MM.1S (cell line): ENCODE data around the gene CCKAR.

ENCODE experiments used
- DNase-seq: peaks from one replicate; pipeline ENCODE4 v3.0.0-alpha.2; 2015
- H2AFZ ChIP-seq: fragments of 300-600 bp; sonication (generic); 2 replicates; pipeline ENCODE4 v1.6.0; 2016; ENCODE audit warnings: antibody characterized with exemption, low read length
- H3F3A ChIP-seq: fragments of 300-600 bp; sonication (generic); 2 replicates; pipeline ENCODE4 v1.6.1; 2016; ENCODE audit warnings: mild to moderate bottlenecking, antibody characterized with exemption, low read length, moderate library complexity, mixed read lengths; ENCODE audit not compliant: insufficient read depth
- H3K27ac ChIP-seq: fragments of 300-600 bp; sonication (generic); 2 replicates; pipeline ENCODE4 v1.5.1; 2016; ENCODE audit warnings: mild to moderate bottlenecking, low read length
- H3K27me3 ChIP-seq: fragments of 300-600 bp; sonication (generic); replicated peaks from 2 replicates; pipeline ENCODE4 v1.6.0; 2016; ENCODE audit warnings: low read length; ENCODE audit not compliant: insufficient read depth
- H3K36me3 ChIP-seq: fragments of 300-600 bp; sonication (generic); replicated peaks from 2 replicates; pipeline ENCODE4 v1.6.1; 2016; ENCODE audit warnings: mild to moderate bottlenecking, low read length, mixed read lengths; ENCODE audit not compliant: insufficient read depth
- H3K4me1 ChIP-seq: fragments of 300-600 bp; sonication (generic); 2 replicates; pipeline ENCODE4 v1.6.1; 2016; ENCODE audit warnings: low read length, mixed read lengths
- H3K4me2 ChIP-seq: fragments of 300-600 bp; sonication (generic); 2 replicates; pipeline ENCODE4 v1.6.0; 2016; ENCODE audit warnings: low read depth, low read length
- H3K4me3 ChIP-seq: fragments of 300-600 bp; sonication (generic); 2 replicates; pipeline ENCODE4 v1.5.1; 2016; ENCODE audit warnings: low read length, mixed read lengths
- H3K79me2 ChIP-seq: fragments of 300-600 bp; sonication (generic); 2 replicates; pipeline ENCODE4 v1.6.1; 2016; ENCODE audit warnings: mixed run types, low read length, mixed read lengths
- H3K9ac ChIP-seq: fragments of 300-600 bp; sonication (generic); 2 replicates; pipeline ENCODE4 v1.6.1; 2016; ENCODE audit warnings: low read length, mixed read lengths
- H3K9me2 ChIP-seq: fragments of 300-600 bp; sonication (generic); replicated peaks from 2 replicates; pipeline ENCODE4 v1.6.1; 2016; ENCODE audit warnings: mild to moderate bottlenecking, low read length, mixed read lengths; ENCODE audit not compliant: insufficient read depth
- H3K9me3 ChIP-seq: fragments of 300-600 bp; sonication (generic); replicated peaks from 2 replicates; pipeline ENCODE4 v1.6.1; 2016; ENCODE audit warnings: mild to moderate bottlenecking, low read length, mixed read lengths; ENCODE audit not compliant: insufficient read depth
- H4K20me1 ChIP-seq: fragments of 300-600 bp; sonication (generic); 2 replicates; pipeline ENCODE4 v1.6.1; 2016; ENCODE audit warnings: mild to moderate bottlenecking, low read length, moderate library complexity, mixed read lengths; ENCODE audit not compliant: insufficient read depth
- EZH2 ChIP-seq: fragments of 300-600 bp; sonication (generic); optimal IDR thresholded peaks from 2 replicates; pipeline ENCODE3; 2017; ENCODE audit warnings: low read depth, mild to moderate bottlenecking, antibody characterized with exemption, low read length, mixed read lengths
- EZH2phosphoT487 ChIP-seq: fragments of 300-600 bp; sonication (generic); IDR thresholded peaks from 2 replicates; pipeline ENCODE4 v1.6.1; 2018; ENCODE audit warnings: antibody characterized with exemption, low read length
- TF ChIP-seq, protein P1 (sequence below): fragments of 300-600 bp; sonication (generic); IDR thresholded peaks from 2 replicates; pipeline ENCODE4 v1.5.1; 2016; ENCODE audit warnings: antibody characterized with exemption, low read length, mixed read lengths

CCKAR gene

DNA sequence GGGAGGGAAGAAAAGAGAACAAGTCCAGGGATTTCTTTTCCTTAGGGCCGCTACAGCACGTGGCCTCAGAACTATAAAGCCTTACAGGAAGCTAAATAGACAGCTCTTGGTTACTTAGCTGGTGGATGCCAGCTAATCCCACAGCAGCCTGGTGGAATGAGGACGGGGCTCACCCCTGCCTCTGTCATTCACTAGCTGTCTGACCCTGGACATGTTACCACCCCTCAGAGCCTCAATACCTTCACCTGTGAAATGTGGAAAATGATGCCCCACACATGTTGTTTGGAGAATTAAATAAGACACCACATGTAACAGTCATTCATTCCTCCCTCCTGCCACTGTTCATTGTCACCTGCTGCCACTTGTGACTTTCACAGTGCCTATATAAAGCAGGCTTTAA, 15.7 kb downstream of the CCKAR start:
- no peaks in the 10 kb centered on the region for H3F3A ChIP-seq
- H3K79me2 ChIP-seq, result no peaks in the 10 kb centered on the region
- no peak overlapping the region for H2AFZ ChIP-seq
- no peaks in the 10 kb centered on the region for H3K9me3 ChIP-seq
- H3K36me3 ChIP-seq, result no peaks in the 10 kb centered on the region
- TF ChIP-seq EZH2 (no peak), EZH2phosphoT487 (no peak)
- TF ChIP-seq, protein P1, sequence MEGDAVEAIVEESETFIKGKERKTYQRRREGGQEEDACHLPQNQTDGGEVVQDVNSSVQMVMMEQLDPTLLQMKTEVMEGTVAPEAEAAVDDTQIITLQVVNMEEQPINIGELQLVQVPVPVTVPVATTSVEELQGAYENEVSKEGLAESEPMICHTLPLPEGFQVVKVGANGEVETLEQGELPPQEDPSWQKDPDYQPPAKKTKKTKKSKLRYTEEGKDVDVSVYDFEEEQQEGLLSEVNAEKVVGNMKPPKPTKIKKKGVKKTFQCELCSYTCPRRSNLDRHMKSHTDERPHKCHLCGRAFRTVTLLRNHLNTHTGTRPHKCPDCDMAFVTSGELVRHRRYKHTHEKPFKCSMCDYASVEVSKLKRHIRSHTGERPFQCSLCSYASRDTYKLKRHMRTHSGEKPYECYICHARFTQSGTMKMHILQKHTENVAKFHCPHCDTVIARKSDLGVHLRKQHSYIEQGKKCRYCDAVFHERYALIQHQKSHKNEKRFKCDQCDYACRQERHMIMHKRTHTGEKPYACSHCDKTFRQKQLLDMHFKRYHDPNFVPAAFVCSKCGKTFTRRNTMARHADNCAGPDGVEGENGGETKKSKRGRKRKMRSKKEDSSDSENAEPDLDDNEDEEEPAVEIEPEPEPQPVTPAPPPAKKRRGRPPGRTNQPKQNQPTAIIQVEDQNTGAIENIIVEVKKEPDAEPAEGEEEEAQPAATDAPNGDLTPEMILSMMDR, result no peak
- no peaks in the 10 kb centered on the region for H4K20me1 ChIP-seq
- H3K27ac ChIP-seq, result no peak overlapping the region
- no peaks in the 10 kb centered on the region for H3K4me1 ChIP-seq
- no peak overlapping the region for H3K9ac ChIP-seq
- H3K9me2 ChIP-seq, result no peaks in the 10 kb centered on the region
- no peak overlapping the region for H3K4me2 ChIP-seq
- H3K4me3 ChIP-seq, result no peak overlapping the region
- DNase-seq, result no peak
- H3K27me3 ChIP-seq, result no peaks in the 10 kb centered on the region

DNA sequence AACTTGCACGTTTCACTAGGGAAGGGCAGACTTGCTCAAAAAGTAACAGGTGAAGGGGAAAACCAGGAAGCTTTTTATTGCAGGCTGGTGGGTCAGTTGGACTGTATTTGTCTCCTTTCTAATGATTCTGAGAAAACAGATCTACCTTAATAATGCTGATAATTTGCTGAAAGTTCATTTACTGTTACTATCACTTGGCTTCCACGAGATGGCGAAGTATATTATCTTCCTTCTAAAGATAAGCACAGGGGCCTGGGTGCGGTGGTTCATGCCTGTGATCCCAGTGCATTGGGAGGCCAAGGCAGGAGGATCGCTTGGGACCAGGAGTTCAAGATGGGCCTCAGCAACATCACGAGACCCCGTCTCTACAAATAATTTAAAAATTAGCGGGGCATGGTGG, 16.4 kb downstream of the CCKAR start:
- Histone ChIP-seq H2AFZ (no peak overlapping the region), H3K9me2 (no peaks in the 10 kb centered on the region), H3K4me3 (no peak overlapping the region), H3K27ac (no peak overlapping the region), H3K9me3 (no peaks in the 10 kb centered on the region), H4K20me1 (no peaks in the 10 kb centered on the region), H3K27me3 (no peaks in the 10 kb centered on the region), H3F3A (no peaks in the 10 kb centered on the region), H3K4me2 (no peak overlapping the region), H3K36me3 (no peaks in the 10 kb centered on the region), H3K9ac (no peak overlapping the region), H3K4me1 (no peaks in the 10 kb centered on the region), H3K79me2 (no peaks in the 10 kb centered on the region)
- TF ChIP-seq EZH2 (no peak), EZH2phosphoT487 (no peak)
- DNase-seq, result no peak

DNA sequence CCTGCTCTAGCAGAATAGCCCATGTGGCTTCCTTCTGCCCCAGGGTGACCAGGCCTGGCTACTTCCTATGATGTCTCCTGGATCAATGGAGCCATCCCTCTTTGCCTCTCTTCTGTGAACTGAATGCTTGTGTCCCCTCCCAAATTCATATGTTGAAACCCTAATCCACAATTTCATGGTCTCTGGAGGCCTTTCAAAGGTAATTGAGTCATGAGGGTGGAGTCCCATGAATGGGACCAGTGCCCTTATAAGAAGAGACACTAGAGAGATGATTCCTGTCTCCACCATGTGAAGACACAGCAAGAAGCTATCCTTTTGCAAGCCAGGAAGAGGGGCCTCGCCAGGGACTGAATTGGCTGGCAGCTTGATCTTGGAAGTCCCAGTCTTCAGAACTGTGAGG, 18.4 kb downstream of the CCKAR start:
- H3F3A ChIP-seq, result no peaks in the 10 kb centered on the region
- H3K4me2 ChIP-seq, result no peak overlapping the region
- no peaks in the 10 kb centered on the region for H3K4me1 ChIP-seq
- no peaks in the 10 kb centered on the region for H3K36me3 ChIP-seq
- no peaks in the 10 kb centered on the region for H3K9me3 ChIP-seq
- no peak for DNase-seq
- H3K27ac ChIP-seq, result no peak overlapping the region
- H2AFZ ChIP-seq, result no peak overlapping the region
- TF ChIP-seq EZH2 (no peak), EZH2phosphoT487 (no peak)
- TF ChIP-seq, protein P1, result no peak
- no peak overlapping the region for H3K9ac ChIP-seq
- no peaks in the 10 kb centered on the region for H3K27me3 ChIP-seq
- H3K4me3 ChIP-seq, result no peak overlapping the region
- H3K9me2 ChIP-seq, result no peaks in the 10 kb centered on the region
- no peaks in the 10 kb centered on the region for H3K79me2 ChIP-seq
- H4K20me1 ChIP-seq, result no peaks in the 10 kb centered on the region

DNA sequence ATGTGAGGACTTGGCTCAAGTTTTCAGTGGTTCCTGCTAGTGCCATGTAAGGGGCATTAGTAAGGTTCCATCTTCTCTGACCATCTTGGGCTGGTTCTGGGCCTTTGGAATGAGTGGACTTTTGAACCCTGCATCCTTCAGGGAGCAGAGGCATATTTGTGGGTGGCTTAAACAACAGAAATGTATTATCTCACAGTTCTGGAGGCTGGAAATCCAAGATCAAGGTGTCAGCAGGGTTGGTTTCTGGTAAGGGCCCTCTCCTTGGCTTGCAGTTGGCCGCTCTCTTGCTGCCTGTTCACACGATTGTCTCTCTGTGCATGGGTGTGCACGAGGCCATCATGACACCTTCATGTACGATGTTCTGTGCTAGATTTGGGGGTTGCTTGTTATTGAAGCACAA, 21.3 kb downstream of the CCKAR start:
- no peaks in the 10 kb centered on the region for H3K9me3 ChIP-seq
- no peaks in the 10 kb centered on the region for H3K79me2 ChIP-seq
- H3K36me3 ChIP-seq, result no peaks in the 10 kb centered on the region
- no peaks in the 10 kb centered on the region for H3K27me3 ChIP-seq
- H3K9ac ChIP-seq, result no peak overlapping the region
- H3K4me3 ChIP-seq, result no peak overlapping the region
- no peak overlapping the region for H3K27ac ChIP-seq
- H3K4me2 ChIP-seq, result no peak overlapping the region
- no peaks in the 10 kb centered on the region for H3K9me2 ChIP-seq
- H3F3A ChIP-seq, result no peaks in the 10 kb centered on the region
- DNase-seq, result no peak
- H2AFZ ChIP-seq, result no peak overlapping the region
- H4K20me1 ChIP-seq, result no peaks in the 10 kb centered on the region
- TF ChIP-seq EZH2 (no peak), EZH2phosphoT487 (no peak)
- TF ChIP-seq, protein P1, result no peak
- H3K4me1 ChIP-seq, result no peaks in the 10 kb centered on the region
